Measurements from ENCODE around the gene LVRN.

The LVRN gene

DNA sequence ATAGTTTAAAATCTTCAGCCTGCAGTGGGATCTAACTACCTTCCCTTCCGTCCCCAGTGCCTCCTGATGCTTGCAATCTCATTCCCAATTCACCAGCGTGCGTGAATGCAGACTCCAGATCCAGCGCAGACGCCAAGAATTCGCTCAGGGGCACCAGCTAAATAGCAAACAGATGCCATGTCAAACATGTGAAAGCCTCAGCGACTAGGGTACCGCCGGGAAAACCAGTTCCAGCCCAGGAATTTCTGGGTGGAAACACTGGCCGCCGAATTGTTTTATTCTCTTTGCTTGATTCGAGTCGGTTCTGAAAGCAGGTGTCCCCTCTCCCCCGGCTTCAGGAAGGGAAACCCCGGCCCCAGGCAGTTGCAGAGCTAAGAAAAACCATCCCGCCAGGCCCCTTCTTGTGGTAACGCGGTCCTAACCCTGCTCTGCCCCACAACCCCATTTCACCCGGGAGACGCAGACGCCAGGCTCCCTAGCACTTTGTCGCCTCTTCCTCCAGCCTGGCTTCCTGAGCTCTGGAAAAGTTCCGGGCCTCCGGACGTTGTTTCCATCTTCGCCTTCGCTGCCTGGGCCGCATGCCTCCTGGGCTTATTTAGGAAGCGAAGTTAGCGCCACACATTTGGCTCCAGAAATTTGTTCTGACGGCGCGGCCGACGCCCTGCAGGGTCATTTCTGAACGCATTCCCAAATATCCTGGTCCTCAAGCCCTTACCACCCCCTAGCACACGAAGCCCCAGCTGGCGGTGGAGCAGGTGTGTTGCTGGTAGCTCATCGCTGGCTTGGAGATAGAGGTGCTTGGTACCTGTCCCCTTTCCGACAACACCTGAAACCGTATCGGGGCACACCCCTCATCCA is 665 bp upstream of the LVRN start:
- DNase-seq: no peak

- DNase-seq: no peak
Observed at GRCh38 chr5:115962565-115963402, 509 bp downstream of the LVRN start.

DNA sequence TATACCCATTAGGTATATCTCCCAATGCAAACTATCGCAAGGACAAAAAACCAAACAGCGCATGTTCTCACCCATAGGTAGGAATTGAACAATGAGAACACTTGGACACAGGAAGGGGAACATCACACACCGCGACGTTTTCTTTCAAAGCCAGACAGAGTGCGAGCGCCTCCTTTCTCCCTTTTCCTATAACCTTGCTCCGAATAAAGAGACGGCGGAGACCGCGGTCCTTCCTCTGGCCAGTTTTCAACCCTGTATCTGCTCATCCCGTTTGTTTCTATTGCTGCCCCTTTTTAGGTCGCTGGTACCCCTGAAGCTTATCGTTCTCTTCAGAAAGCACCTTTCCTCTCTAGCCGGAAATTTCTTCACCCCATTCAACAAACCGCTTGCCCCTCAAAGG is 1.3 kb downstream of the LVRN start:
- DNase-seq: no peak

GRCh38 chr5:115968770-115969169 is 6.5 kb downstream of the LVRN start:
- DNase-seq: no peak

DNA sequence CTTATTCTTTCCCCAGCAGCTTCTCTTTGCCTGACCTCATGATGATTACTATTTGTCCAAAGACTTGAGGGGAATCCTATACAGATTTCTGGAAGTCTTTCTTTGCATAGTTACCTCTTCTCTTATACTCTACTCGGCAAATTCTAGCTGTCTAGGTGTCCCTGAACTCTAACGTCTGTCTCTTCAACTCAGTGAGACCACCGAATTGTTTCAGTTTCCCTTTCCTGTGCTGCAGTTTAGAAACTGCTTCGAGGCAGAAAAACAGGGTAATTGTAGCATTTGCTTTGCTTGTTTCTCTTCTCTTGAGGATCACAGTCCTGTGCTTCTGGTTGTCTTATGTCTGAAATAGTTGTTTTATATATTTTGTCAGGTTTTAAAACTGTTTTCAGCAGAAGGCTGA is 14.8 kb downstream of the LVRN start:
- no peak for DNase-seq

DNA sequence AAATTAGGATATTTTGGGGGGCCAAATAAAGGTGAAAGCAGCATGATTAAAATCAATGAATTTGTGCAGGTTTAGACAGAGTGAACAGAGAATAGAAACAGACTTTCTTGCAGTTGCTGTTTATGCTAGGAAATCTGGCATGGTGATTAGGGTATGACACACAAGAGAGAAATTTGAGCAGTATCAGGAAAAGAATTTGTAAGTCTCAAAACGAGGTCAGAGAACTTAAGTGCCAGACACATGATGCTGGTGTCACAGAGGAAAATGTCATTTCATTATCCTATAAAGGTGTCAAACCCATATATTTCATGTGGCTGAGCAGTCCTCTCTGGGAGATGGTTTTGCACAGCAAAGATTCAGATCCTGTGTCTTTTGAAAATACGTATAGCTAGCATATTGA is 15.7 kb downstream of the LVRN start:
- no peak for DNase-seq

DNA sequence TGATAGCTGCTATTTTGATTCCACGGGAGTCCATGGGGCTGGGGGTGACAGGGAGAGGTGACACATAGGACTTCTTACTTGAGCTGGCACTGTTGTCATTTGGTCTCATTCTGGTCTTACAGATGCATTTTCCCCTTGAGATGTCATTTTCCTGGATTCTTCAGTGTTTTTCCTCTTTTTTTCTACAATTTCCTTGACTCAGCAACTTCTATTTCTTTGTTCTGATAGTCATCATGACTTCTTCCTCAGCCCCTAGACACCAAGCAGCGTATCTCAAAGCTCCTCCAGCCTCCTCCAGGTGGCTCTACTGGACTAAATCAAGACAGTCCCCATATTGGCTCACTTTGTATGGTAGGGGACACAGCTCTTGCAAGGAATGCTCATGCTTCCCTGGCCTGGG is 16.5 kb downstream of the LVRN start:
- DNase-seq: no peak

GRCh38 chr5:115979201-115980041 is 17.1 kb downstream of the LVRN start:
- no peak for DNase-seq

GRCh38 chr5:115983519-115983918 is 21.2 kb downstream of the LVRN start:
- DNase-seq: no peak

- no peak for DNase-seq
Observed at GRCh38 chr5:115985802-115986757, 23.8 kb downstream of the LVRN start.

GRCh38 chr5:115988002-115988401 is 25.7 kb downstream of the LVRN start:
- DNase-seq: no peak

GRCh38 chr5:115992848-115993350 is 30.6 kb downstream of the LVRN start:
- DNase-seq: no peak

DNA sequence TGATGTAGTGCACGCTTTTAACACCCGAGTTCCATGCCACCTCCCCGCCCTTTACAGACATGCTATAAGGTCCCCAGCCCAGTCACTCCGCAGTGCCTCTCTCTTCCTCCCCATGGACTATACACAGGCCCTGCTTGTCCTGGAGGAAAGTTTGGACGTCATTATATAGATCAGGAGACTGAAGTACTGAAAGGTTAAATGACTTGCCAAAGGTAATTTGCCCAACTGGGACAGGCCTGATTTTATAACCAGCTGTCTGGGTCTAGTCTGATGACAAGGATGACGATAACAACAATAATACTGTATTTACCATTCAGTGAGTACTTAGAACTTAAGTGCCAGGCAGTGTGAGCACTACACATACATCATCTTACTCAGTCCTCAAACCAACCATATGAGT is 33.1 kb downstream of the LVRN start:
- no peak for DNase-seq

DNA sequence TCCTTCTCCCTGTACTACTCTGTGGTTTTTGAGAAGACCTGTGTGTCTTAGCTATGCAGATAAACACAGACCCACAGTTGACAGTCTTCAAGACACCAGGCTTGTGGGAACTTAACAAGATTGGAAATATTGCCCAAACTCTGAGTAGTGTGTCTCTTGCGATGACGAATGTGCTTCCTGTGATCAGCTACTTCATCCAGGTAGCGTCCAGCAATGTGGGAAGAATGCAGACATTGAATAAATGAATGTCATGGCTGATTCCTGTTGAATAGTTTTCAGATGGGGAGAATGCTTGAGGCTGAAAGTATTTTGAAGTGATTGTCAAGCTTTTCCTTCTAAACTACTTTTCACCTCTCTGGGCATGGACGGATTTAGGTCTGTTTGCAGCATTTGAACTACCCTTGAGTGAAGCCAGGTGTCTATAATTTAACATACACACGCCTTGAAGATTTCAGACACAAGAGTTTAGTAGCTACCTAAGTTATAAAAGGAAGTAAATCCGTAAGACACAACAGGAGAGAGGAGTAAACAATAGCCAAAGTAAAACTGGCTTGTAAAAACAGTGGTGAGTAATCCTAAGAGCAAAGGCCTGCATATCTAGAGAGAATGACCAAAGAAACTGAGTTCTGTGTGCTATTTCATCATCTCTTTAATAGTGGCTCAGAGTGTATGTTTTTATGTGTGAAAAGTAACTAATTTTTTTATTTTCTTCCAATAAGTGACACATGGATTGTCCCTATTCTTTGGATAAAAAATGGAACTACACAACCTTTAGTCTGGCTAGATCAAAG is 40.0 kb downstream of the LVRN start:
- DNase-seq: no peak

GRCh38 chr5:116004248-116004647 is 42.0 kb downstream of the LVRN start:
- no peak for DNase-seq

GRCh38 chr5:116009806-116010205 is 47.5 kb downstream of the LVRN start:
- DNase-seq: no peak

GRCh38 chr5:116011046-116011445 is 48.8 kb downstream of the LVRN start:
- no peak for DNase-seq

- no peak for DNase-seq
Observed at GRCh38 chr5:116013207-116013785, 51.0 kb downstream of the LVRN start.

GRCh38 chr5:116013936-116014335 is 51.7 kb downstream of the LVRN start:
- DNase-seq: no peak

GRCh38 chr5:116023619-116024018 is 61.3 kb downstream of the LVRN start:
- no peak for DNase-seq

DNA sequence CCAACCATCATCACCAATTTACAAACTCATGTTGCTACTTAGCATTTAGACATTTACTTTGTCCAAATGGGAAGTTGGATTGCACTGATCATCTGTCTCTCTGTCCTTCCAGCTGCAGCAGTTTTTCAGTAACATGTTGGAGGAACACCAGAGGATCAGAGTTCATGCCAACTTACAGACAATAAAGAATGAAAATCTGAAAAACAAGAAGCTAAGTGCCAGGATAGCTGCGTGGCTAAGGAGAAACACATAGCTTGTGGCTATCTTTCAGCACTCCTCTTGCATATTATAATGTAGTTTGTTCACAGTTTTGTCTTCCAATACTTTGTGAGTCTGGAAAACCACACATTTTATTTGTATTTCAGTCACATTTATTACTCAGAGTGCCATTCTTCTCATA is 63.6 kb downstream of the LVRN start:
- no peak for DNase-seq
